K562 (cell line): ENCODE data around the gene ERN1. TPM values are rescaled to one million over a fixed set of nuclear protein-coding genes. Genes with fewer than 3 reads are reported as not detected.

ENCODE experiments used
- ATAC-seq: fragments of 200-7000 bp; cut with Tn5 transposase; 3 replicates; pipeline ENCODE4 v1.9.1; 2020; ENCODE audit warnings: moderate library complexity
- BruUV-seq: library from RNA; stranded (reverse); fragments of 400-500 nt; replicated peaks from 2 replicates; lab custom pipeline; 2021; lab: Mats Ljungman, UMichigan
- CTCF ChIA-PET: fragments of 300-600 bp; formaldehyde crosslinking; extraction: SDS; loops from one replicate; lab custom pipeline; 2021; ENCODE audit warnings: low intra/inter-chr PET ratio; lab: Yijun Ruan, JAX
- POLR2A ChIA-PET: fragments of 300-600, 350-650 bp; sonication (Branson Sonifier 250); formaldehyde crosslinking; extraction: SDS; loops from one replicate; lab custom pipeline; 2021; ENCODE audit warnings: antibody characterized with exemption, inconsistent platforms; lab: Yijun Ruan, JAX
- DNase-seq, 4 experiments: peaks; one replicate each; pipeline versions ENCODE4 v3.0.0 to v3.0.0-alpha.2; 2011 to 2018; ENCODE audit warnings: low spot score in 3 of 4, mixed read lengths in 3 of 4; ENCODE audit errors: extremely low read depth in 1 of 4
- FAIRE-seq: peaks from 2 replicates; lab custom pipeline; 2011; peaks lifted over from hg19 to GRCh38; lab: Jason Lieb, UNC
- H2AFZ ChIP-seq: 2 replicates; pipeline ENCODE4 v1.6.0; 2011; ENCODE audit warnings: low read depth, low read length, control low read depth, inconsistent platforms
- H3K27ac ChIP-seq: fragments of 200-600 bp; 3 replicates; pipeline ENCODE4 v1.8.0; 2011; ENCODE audit warnings: low read depth, mild to moderate bottlenecking, control low read depth, inconsistent platforms, low read length, moderate library complexity, mixed read lengths; ENCODE audit errors: extremely low read depth
- H3K27me3 ChIP-seq, 2 experiments: fragments of 300-600 bp in 1 of 2; 2 replicates in 1 of 2; 3 replicates in 1 of 2; pipeline versions ENCODE4 v1.6.0 to v1.8.0; 2011; ENCODE audit warnings: inconsistent platforms in 2 of 2, low read length in 2 of 2, mild to moderate bottlenecking in 1 of 2, mixed read lengths in 1 of 2, moderate library complexity in 1 of 2; ENCODE audit not compliant: control insufficient read depth in 2 of 2, insufficient read depth in 2 of 2
- H3K36me3 ChIP-seq: fragments of 300-600 bp; 3 replicates; pipeline ENCODE4 v1.8.0; 2011; ENCODE audit warnings: mild to moderate bottlenecking, low read length, inconsistent platforms; ENCODE audit not compliant: control insufficient read depth, insufficient read depth
- H3K4me1 ChIP-seq, 2 experiments: fragments of 200-600 bp in 1 of 2; replicated peaks in 1 of 2; 2 replicates in 1 of 2; 3 replicates in 1 of 2; pipeline versions ENCODE4 v1.5.1 to v1.8.0; 2011; ENCODE audit warnings: inconsistent platforms in 2 of 2, low read length in 2 of 2, mild to moderate bottlenecking in 1 of 2, mixed read lengths in 1 of 2, moderate library complexity in 1 of 2; ENCODE audit not compliant: control insufficient read depth in 2 of 2, insufficient read depth in 2 of 2
- H3K4me2 ChIP-seq: 2 replicates; pipeline ENCODE4 v1.6.1; 2011; ENCODE audit warnings: low read length, control low read depth, inconsistent platforms, mixed read lengths; ENCODE audit not compliant: insufficient read depth
- H3K4me3 ChIP-seq: fragments of 200-600 bp; sonication (generic), shearing (Covaris generic); 2 replicates; pipeline ENCODE4 v1.5.1; 2016; ENCODE audit warnings: control low read depth, inconsistent platforms
- H3K79me2 ChIP-seq: fragments of 200-600 bp; 3 replicates; pipeline ENCODE4 v1.8.0; 2011; ENCODE audit warnings: low read length, inconsistent platforms; ENCODE audit not compliant: control insufficient read depth, insufficient read depth
- H3K9ac ChIP-seq, 2 experiments: 2 replicates each; pipeline versions ENCODE4 v1.6.0 to v1.6.1; 2011; ENCODE audit warnings: low read depth in 2 of 2, low read length in 2 of 2, control low read depth in 1 of 2, inconsistent platforms in 1 of 2, mild to moderate bottlenecking in 1 of 2, mixed read lengths in 1 of 2; ENCODE audit not compliant: insufficient read depth in 1 of 2
- H3K9me1 ChIP-seq: one replicate; pipeline ENCODE4 v1.6.0; 2011; ENCODE audit warnings: inconsistent platforms, mild to moderate bottlenecking, low read length, moderate library complexity; ENCODE audit not compliant: control insufficient read depth, insufficient read depth
- H3K9me3 ChIP-seq: replicated peaks from 2 replicates; pipeline ENCODE4 v1.5.1; 2011; ENCODE audit warnings: low read depth, low read length, inconsistent platforms; ENCODE audit not compliant: control insufficient read depth, insufficient read depth
- H4K20me1 ChIP-seq: replicated peaks from 2 replicates; pipeline ENCODE4 v1.6.1; 2011; ENCODE audit warnings: low read length, inconsistent platforms, mixed read lengths; ENCODE audit not compliant: control insufficient read depth, insufficient read depth
- ARID1B ChIP-seq: fragments of 450-650 bp; IDR thresholded peaks from 2 replicates; pipeline ENCODE4 v1.6.1; 2016; ENCODE audit warnings: antibody characterized with exemption, mild to moderate bottlenecking, inconsistent platforms
- ATF7 ChIP-seq: fragments of 450-650 bp; IDR thresholded peaks from 2 replicates; pipeline ENCODE4 v1.7.1; 2014; ENCODE audit warnings: mild to moderate bottlenecking, moderate library complexity
- CEBPG ChIP-seq, 3 experiments: fragments of 200-800 bp in 1 of 3; sonication (Bioruptor generic) in 1 of 3; sonication (generic) in 1 of 3; formaldehyde crosslinking in 1 of 3; IDR thresholded peaks in 2 of 3; conservative IDR thresholded peaks in 1 of 3; 2 replicates each; pipeline versions ENCODE4 v1.6.1 to v1.8.0; 2016 to 2022; ENCODE audit warnings: missing compliant biosample characterization in 2 of 3, missing genetic modification characterization in 2 of 3, mild to moderate bottlenecking in 1 of 3, missing genetic modification reagents in 1 of 3
- FOXA3 ChIP-seq, 2 experiments: fragments of 450-650 bp in 1 of 2; sonication (generic) in 1 of 2; formaldehyde crosslinking; IDR thresholded peaks in 1 of 2; conservative IDR thresholded peaks in 1 of 2; 2 replicates each; pipeline versions ENCODE4 v1.4.0 to v1.8.0; 2020 to 2022; ENCODE audit warnings: mild to moderate bottlenecking in 2 of 2, missing genetic modification reagents in 1 of 2
- GATA2 ChIP-seq: sonication (generic); formaldehyde crosslinking; IDR thresholded peaks from 2 replicates; pipeline ENCODE4 v1.4.0; 2020; ENCODE audit warnings: mild to moderate bottlenecking, missing genetic modification reagents
- HMG20B ChIP-seq: fragments of 250-450 bp; sonication (Bioruptor Pico); IDR thresholded peaks from 2 replicates; pipeline ENCODE4 v1.5.0; 2021; ENCODE audit warnings: mild to moderate bottlenecking
- MEF2D ChIP-seq: conservative IDR thresholded peaks from 2 replicates; pipeline ENCODE4 v1.6.1; 2016; ENCODE audit warnings: low read depth, missing genetic modification characterization, missing compliant biosample characterization
- NFYB ChIP-seq: IDR thresholded peaks from 2 replicates; pipeline ENCODE4 v1.6.1; 2011; ENCODE audit warnings: mild to moderate bottlenecking, moderate library complexity; ENCODE audit not compliant: insufficient read length; ENCODE audit errors: extremely low read depth
- PCBP2 ChIP-seq: fragments of 200-400 bp; formaldehyde crosslinking; IDR thresholded peaks from 2 replicates; pipeline ENCODE4 v1.6.1; 2018; ENCODE audit warnings: low read length, low read depth, mild to moderate bottlenecking, moderate library complexity; ENCODE audit not compliant: poor library complexity, severe bottlenecking
- RBM15 ChIP-seq: fragments of 200-400 bp; formaldehyde crosslinking; IDR thresholded peaks from 2 replicates; pipeline ENCODE4 v1.6.1; 2018; ENCODE audit warnings: mild to moderate bottlenecking, low read length, moderate library complexity; ENCODE audit not compliant: insufficient read depth
- RCOR1 ChIP-seq, 2 experiments: IDR thresholded peaks; 2 replicates each; pipeline ENCODE4 v1.6.1; 2012; ENCODE audit warnings: low read depth in 2 of 2, low read length in 2 of 2, borderline replicate concordance in 1 of 2, improper control_type of control experiment in 1 of 2
- SIN3A ChIP-seq, 2 experiments: fragments of 150-350 bp in 1 of 2; IDR thresholded peaks; 2 replicates each; pipeline ENCODE4 v1.6.1; 2011 to 2016; ENCODE audit warnings: borderline replicate concordance in 2 of 2, low read depth in 2 of 2, low read length in 2 of 2, mild to moderate bottlenecking in 2 of 2, moderate library complexity in 2 of 2; ENCODE audit not compliant: control insufficient read depth in 1 of 2
- SNIP1 ChIP-seq: fragments of 450-650 bp; IDR thresholded peaks from 2 replicates; pipeline ENCODE4 v1.7.1; 2017; ENCODE audit warnings: low read depth, mild to moderate bottlenecking
- ZNF133 ChIP-seq: fragments of 250-450 bp; sonication (Bioruptor Pico); IDR thresholded peaks from 2 replicates; pipeline ENCODE4 v1.4.0; 2020; ENCODE audit warnings: mild to moderate bottlenecking
- ZNF830 ChIP-seq: fragments of 250-450 bp; sonication (Bioruptor Pico); IDR thresholded peaks from 2 replicates; pipeline ENCODE4 v1.5.0; 2021; ENCODE audit warnings: mild to moderate bottlenecking
- WGBS: fragments of 100-300 bp; shearing (Covaris generic); methylation state at CpG from one replicate; pipeline ENCODE4 v1.1.6; 2016; ENCODE audit warnings: low coverage, mixed read lengths; ENCODE audit not compliant: insufficient coverage; ENCODE audit errors: missing lambda C conversion rate; 5-methylcytosine and 5-hydroxymethylcytosine counted together
- in situ Hi-C: fragments of 300-500 bp; cut with MboI; formaldehyde crosslinking; loops from 4 replicates; pipeline ENCODE4 v1.15.0; 2018; ENCODE audit warnings: inconsistent platforms, mixed read lengths
- intact Hi-C: fragments of 100-400 bp; cut with micrococcal nuclease; formaldehyde crosslinking; loops from 2 replicates; pipeline ENCODE4 v1.14.2; 2022
- polyA plus RNA-seq, 8 experiments: library from polyadenylated mRNA; depleted of rRNA in 4 of 8; stranded (reverse) in 5 of 8; unstranded in 3 of 8; fragments of >200 nt; fragmentation: Nextera tagmentation in 2 of 8; fragmentation: Illumina TruSeq in 1 of 8; extraction: Ambion mirVana in 2 of 8; extraction: Trizol in 1 of 8; gene quantifications; 2 replicates each; pipeline versions ENCODE4 v1.2.1 to v1.2.3, GENCODE V29; 2011 to 2014; ENCODE audit warnings: inconsistent platforms in 1 of 8, missing spikeins in 1 of 8
- total RNA-seq, 7 experiments: library from RNA; depleted of rRNA in 6 of 7; stranded (reverse); fragments of >200 nt in 6 of 7; fragmentation: Illumina TruSeq in 2 of 7; extraction: Trizol in 2 of 7; gene quantifications; 2 replicates each; pipeline versions ENCODE4 v1.2.1 to v1.2.3, GENCODE V29; 2011 to 2021; ENCODE audit warnings: low replicate concordance in 1 of 7
- TF ChIP-seq, protein P1 (sequence below): fragments of 250-450 bp; sonication (Bioruptor Pico); IDR thresholded peaks from 2 replicates; pipeline ENCODE4 v1.4.0; 2020; ENCODE audit warnings: mild to moderate bottlenecking, moderate library complexity

Gene ERN1
- total and polyA plus RNA-seq, 9 of the 15 experiments (the other 6 are each of a cell fraction or from before 2014, with no cell fraction given), result 2.1 to 22.5 (median 7.3) TPM

DNA sequence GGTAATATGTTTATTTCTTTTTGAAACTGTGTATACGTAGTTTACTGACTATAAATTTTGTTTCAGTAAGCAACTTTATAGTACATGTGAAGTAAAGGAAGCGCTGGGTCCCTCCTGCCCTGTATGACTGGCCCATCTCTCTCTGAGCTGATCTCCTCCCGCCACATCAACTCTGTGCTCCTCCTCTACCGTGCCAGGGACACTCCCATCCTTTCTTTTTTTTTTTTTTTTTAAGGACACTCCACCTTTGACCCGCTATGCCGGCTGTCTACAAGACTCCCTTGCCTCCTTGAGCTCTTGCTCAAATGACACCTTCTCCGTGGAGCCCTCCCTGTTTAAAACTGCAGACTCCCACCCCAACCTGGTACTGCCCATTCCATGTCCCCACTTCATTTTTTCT is 35.5 kb downstream of the ERN1 start (continued):
- no peak for TF ChIP-seq CEBPG (CRISPR knock-in tag; IDR thresholded peaks at IDR 0.05)
- no peak for TF ChIP-seq CEBPG (tag; conservative IDR thresholded peaks at IDR 0.05 in 1 of 2, IDR thresholded peaks at IDR 0.05 in 1 of 2)
- no peak for TF ChIP-seq ARID1B
- TF ChIP-seq MEF2D (tag), result no peak
- no peak for TF ChIP-seq RCOR1 (IDR thresholded peaks at IDR 0.05; ENCODE audit: borderline replicate concordance in 1 of 2, low read depth in 2 of 2, low read length in 2 of 2)
- no peak for TF ChIP-seq FOXA3 (CRISPR knock-in tag; conservative IDR thresholded peaks at IDR 0.05 in 1 of 2, IDR thresholded peaks at IDR 0.05 in 1 of 2)
- TF ChIP-seq NFYB, result no peak
- TF ChIP-seq SNIP1, result no peak

DNA sequence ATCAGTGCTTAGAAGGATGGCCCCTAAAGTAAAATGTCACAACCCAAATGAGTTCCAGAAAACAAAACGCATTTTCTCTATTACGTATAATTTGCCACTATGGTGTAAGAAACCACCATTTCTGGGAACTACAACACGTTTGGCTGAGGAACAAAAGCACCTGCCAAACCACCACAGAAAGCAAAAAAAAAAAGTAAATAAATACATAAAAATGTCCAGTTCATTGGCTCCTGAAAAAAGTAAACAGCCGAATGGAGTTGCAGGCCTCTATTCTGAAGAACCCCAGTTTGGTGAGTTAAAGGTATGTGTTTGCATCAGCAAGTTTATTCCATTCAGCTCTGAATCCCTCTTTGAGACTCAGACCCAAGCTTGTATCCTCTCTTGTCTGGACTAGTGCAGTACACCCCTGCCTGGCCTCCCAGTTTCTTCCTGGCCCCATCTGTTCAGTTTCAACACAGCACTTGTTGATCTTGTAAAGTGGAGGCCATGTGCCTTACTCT is 36.9 kb downstream of the ERN1 start:
- Histone ChIP-seq H2AFZ (no peak overlapping the region), H3K9ac (no peak overlapping the region), H3K4me2 (no peak overlapping the region), H3K79me2 (no peaks in the 10 kb centered on the region), H3K9me3 (no peaks in the 10 kb centered on the region), H3K36me3 (peaks cover 13% of the 10 kb centered on the region), H3K27ac (no peak overlapping the region), H3K4me3 (no peak overlapping the region), H3K4me1 (peaks cover 0 to 5% of the 10 kb centered on the region in 2 experiments; a peak in 3 of 5 replicates), H3K9me1 (no peaks in the 10 kb centered on the region), H3K27me3 (no peaks in the 10 kb centered on the region), H4K20me1 (no peaks in the 10 kb centered on the region)
- no TSS peak for BruUV-seq
- 69% methylated on average over 4 of the region's 4 CpGs for WGBS
- intact Hi-C loops (no loop called here), in situ Hi-C loops (no loop called here)
- CTCF ChIA-PET, result no interaction called here
- DNase-seq (no peak), ATAC-seq (no peak), FAIRE-seq (no peak)
- POLR2A ChIA-PET, result interaction anchor here (0.6 to 2.7 kb wide), 4 partner anchors 9 to 20 kb away, joined by 3 to 10 read pairs (median 4); no protein-coding TSS in a partner anchor
- TF ChIP-seq, protein P1, sequence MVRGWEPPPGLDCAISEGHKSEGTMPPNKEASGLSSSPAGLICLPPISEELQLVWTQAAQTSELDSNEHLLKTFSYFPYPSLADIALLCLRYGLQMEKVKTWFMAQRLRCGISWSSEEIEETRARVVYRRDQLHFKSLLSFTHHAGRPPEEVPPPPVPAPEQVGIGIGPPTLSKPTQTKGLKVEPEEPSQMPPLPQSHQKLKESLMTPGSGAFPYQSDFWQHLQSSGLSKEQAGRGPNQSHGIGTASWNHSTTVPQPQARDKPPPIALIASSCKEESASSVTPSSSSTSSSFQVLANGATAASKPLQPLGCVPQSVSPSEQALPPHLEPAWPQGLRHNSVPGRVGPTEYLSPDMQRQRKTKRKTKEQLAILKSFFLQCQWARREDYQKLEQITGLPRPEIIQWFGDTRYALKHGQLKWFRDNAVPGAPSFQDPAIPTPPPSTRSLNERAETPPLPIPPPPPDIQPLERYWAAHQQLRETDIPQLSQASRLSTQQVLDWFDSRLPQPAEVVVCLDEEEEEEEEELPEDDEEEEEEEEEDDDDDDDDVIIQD (CRISPR knock-in tag), result no peak
- no peak for TF ChIP-seq ZNF830 (CRISPR knock-in tag)
- no peak for TF ChIP-seq GATA2
- TF ChIP-seq SIN3A (IDR thresholded peaks at IDR 0.05; ENCODE audit: borderline replicate concordance in 2 of 2, control insufficient read depth in 1 of 2, low read depth in 2 of 2, low read length in 2 of 2), result no peak
- no peak for TF ChIP-seq ATF7
- no peak for TF ChIP-seq RBM15
- no peak for TF ChIP-seq PCBP2
- TF ChIP-seq HMG20B (CRISPR knock-in tag), result no peak
- TF ChIP-seq RCOR1 (IDR thresholded peaks at IDR 0.05; ENCODE audit: borderline replicate concordance in 1 of 2, low read depth in 2 of 2, low read length in 2 of 2), result no peak
- no peak for TF ChIP-seq ZNF133 (CRISPR knock-in tag)
